HepG2 (cell line): Measurements from ENCODE around the gene CTF1. TPM values are rescaled to one million over a fixed set of nuclear protein-coding genes. Genes with fewer than 3 reads are reported as not detected.

Source experiments
- ATAC-seq: fragments of 200-7000 bp; cut with Tn5 transposase; 3 replicates; pipeline ENCODE4 v1.9.1; 2020; ENCODE audit warnings: mild to moderate bottlenecking, moderate library complexity
- BruUV-seq: library from RNA; stranded (reverse); fragments of 400-500 nt; replicated peaks from 2 replicates; lab custom pipeline; 2021; lab: Mats Ljungman, UMichigan
- CTCF ChIA-PET: fragments of 300-600 bp; formaldehyde crosslinking; extraction: SDS; loops from one replicate; lab custom pipeline; 2021; ENCODE audit warnings: low total read pairs, inconsistent platforms, low intra/inter-chr PET ratio; lab: Yijun Ruan, JAX
- POLR2A ChIA-PET: fragments of 350-600 bp; sonication (Branson Sonifier 250); formaldehyde crosslinking; loops from one replicate; lab custom pipeline; 2020; ENCODE audit warnings: antibody characterized with exemption, inconsistent platforms; lab: Yijun Ruan, JAX
- DNase-seq: peaks from one replicate; pipeline ENCODE4 v3.0.0-alpha.2; 2015; ENCODE audit warnings: low spot score
- FAIRE-seq: peaks from 3 replicates; lab custom pipeline; 2011; peaks lifted over from hg19 to GRCh38; lab: Jason Lieb, UNC
- H2AFZ ChIP-seq: one replicate; pipeline ENCODE4 v1.6.1; 2011; ENCODE audit warnings: low read length, inconsistent platforms
- H3K27ac ChIP-seq: fragments of 300-600 bp; 3 replicates; pipeline ENCODE4 v1.8.0; 2011; ENCODE audit warnings: mixed run types, mild to moderate bottlenecking, mixed read lengths, low read length, inconsistent platforms; ENCODE audit not compliant: insufficient read depth; ENCODE audit errors: extremely low read length
- H3K27me3 ChIP-seq, 2 experiments: fragments of 200-600 bp in 1 of 2; 2 replicates in 1 of 2; 3 replicates in 1 of 2; pipeline versions ENCODE4 v1.6.0 to v1.8.0; 2011; ENCODE audit warnings: low read length in 2 of 2, mild to moderate bottlenecking in 2 of 2, moderate library complexity in 2 of 2, inconsistent platforms in 1 of 2; ENCODE audit not compliant: insufficient read depth in 2 of 2, control insufficient read depth in 1 of 2
- H3K36me3 ChIP-seq, 2 experiments: fragments of 200-600 bp in 1 of 2; replicated peaks in 1 of 2; 2 replicates in 1 of 2; 3 replicates in 1 of 2; pipeline versions ENCODE4 v1.5.1 to v1.8.0; 2011; ENCODE audit warnings: low read length in 2 of 2, inconsistent platforms in 1 of 2; ENCODE audit not compliant: insufficient read depth in 2 of 2, control insufficient read depth in 1 of 2
- H3K4me1 ChIP-seq: 2 replicates; pipeline ENCODE4 v1.5.1; 2012; ENCODE audit warnings: low read length, inconsistent platforms; ENCODE audit not compliant: insufficient read depth
- H3K4me2 ChIP-seq: 2 replicates; pipeline ENCODE4 v1.6.0; 2011; ENCODE audit warnings: low read depth, low read length, inconsistent platforms
- H3K4me3 ChIP-seq, 3 experiments: fragments of 200-600 bp in 1 of 3; sonication (generic), shearing (Covaris generic) in 1 of 3; replicated peaks in 1 of 3; 2 replicates each; pipeline ENCODE4 v1.5.1; 2011 to 2016; ENCODE audit warnings: low read length in 3 of 3, inconsistent platforms in 2 of 3, low read depth in 2 of 3, mild to moderate bottlenecking in 2 of 3, control low read depth in 1 of 3, mixed read lengths in 1 of 3; ENCODE audit not compliant: insufficient read depth in 1 of 3
- H3K79me2 ChIP-seq: one replicate; pipeline ENCODE4 v1.6.1; 2011; ENCODE audit warnings: low read length, inconsistent platforms; ENCODE audit not compliant: insufficient read depth
- H3K9ac ChIP-seq: 2 replicates; pipeline ENCODE4 v1.6.0; 2011; ENCODE audit warnings: mild to moderate bottlenecking, low read depth, low read length, inconsistent platforms; ENCODE audit not compliant: insufficient read depth
- H3K9me3 ChIP-seq: 2 replicates; pipeline ENCODE4 v1.5.1; 2012; ENCODE audit warnings: mild to moderate bottlenecking, low read length
- H4K20me1 ChIP-seq: 2 replicates; pipeline ENCODE4 v1.6.0; 2011; ENCODE audit warnings: inconsistent platforms, mild to moderate bottlenecking, low read length, moderate library complexity; ENCODE audit not compliant: insufficient read depth
- ATM ChIP-seq: fragments of 450-650 bp; IDR thresholded peaks from 2 replicates; pipeline ENCODE4 v1.7.1; 2017; ENCODE audit warnings: mild to moderate bottlenecking, borderline replicate concordance
- ELF1 ChIP-seq: sonication (generic); formaldehyde crosslinking; IDR thresholded peaks from 2 replicates; pipeline ENCODE4 v1.4.0; 2020; ENCODE audit warnings: missing genetic modification reagents
- GABPA ChIP-seq, 2 experiments: IDR thresholded peaks; 2 replicates each; pipeline ENCODE4 v1.6.1; 2011 to 2016; ENCODE audit warnings: low read depth in 2 of 2, low read length in 1 of 2, missing biosample characterization in 1 of 2, missing genetic modification characterization in 1 of 2
- KAT8 ChIP-seq: IDR thresholded peaks from 2 replicates; pipeline ENCODE4 v1.6.1; 2016; ENCODE audit warnings: missing genetic modification reagents, missing compliant biosample characterization
- MEIS1 ChIP-seq: sonication (generic); formaldehyde crosslinking; IDR thresholded peaks from 2 replicates; pipeline ENCODE4 v1.9.0; 2021; ENCODE audit warnings: mild to moderate bottlenecking, missing genetic modification reagents, moderate library complexity, borderline replicate concordance
- NFYB ChIP-seq: sonication (generic); formaldehyde crosslinking; IDR thresholded peaks from 2 replicates; pipeline ENCODE4 v1.4.0; 2020; ENCODE audit warnings: missing genetic modification reagents
- NFYC ChIP-seq: IDR thresholded peaks from 2 replicates; pipeline ENCODE4 v1.6.1; 2016; ENCODE audit warnings: missing genetic modification reagents, missing compliant biosample characterization
- NKX3-1 ChIP-seq: sonication (generic); formaldehyde crosslinking; IDR thresholded peaks from 2 replicates; pipeline ENCODE4 v1.5.0; 2020; ENCODE audit warnings: missing genetic modification reagents
- NR2C2 ChIP-seq: sonication (generic); formaldehyde crosslinking; IDR thresholded peaks from 2 replicates; pipeline ENCODE4 v1.4.0; 2020; ENCODE audit warnings: missing genetic modification reagents, mild to moderate bottlenecking, moderate library complexity, borderline replicate concordance
- PHF20 ChIP-seq: sonication (generic); formaldehyde crosslinking; IDR thresholded peaks from 2 replicates; pipeline ENCODE4 v1.5.0; 2020; ENCODE audit warnings: mild to moderate bottlenecking, missing genetic modification reagents
- TBP ChIP-seq: sonication (generic); formaldehyde crosslinking; IDR thresholded peaks from 2 replicates; pipeline ENCODE4 v1.5.0; 2020; ENCODE audit warnings: missing genetic modification reagents
- THAP11 ChIP-seq: IDR thresholded peaks from 2 replicates; pipeline ENCODE4 v1.6.1; 2016; ENCODE audit warnings: missing biosample characterization, missing genetic modification reagents
- TOE1 ChIP-seq: sonication (generic); formaldehyde crosslinking; IDR thresholded peaks from 2 replicates; pipeline ENCODE4 v1.4.0; 2020; ENCODE audit warnings: mild to moderate bottlenecking, missing genetic modification reagents
- ZFX ChIP-seq: sonication (generic); formaldehyde crosslinking; IDR thresholded peaks from 2 replicates; pipeline ENCODE4 v1.4.0; 2020; ENCODE audit warnings: mild to moderate bottlenecking, low read depth, missing genetic modification reagents, moderate library complexity
- ZFY ChIP-seq: sonication (generic); formaldehyde crosslinking; IDR thresholded peaks from 2 replicates; pipeline ENCODE4 v1.4.0; 2020; ENCODE audit warnings: missing genetic modification reagents
- ZNF343 ChIP-seq: sonication (generic); formaldehyde crosslinking; IDR thresholded peaks from 2 replicates; pipeline ENCODE4 v1.4.0; 2020; ENCODE audit warnings: mild to moderate bottlenecking, missing genetic modification reagents
- ZNF546 ChIP-seq: sonication (generic); formaldehyde crosslinking; conservative IDR thresholded peaks from 2 replicates; pipeline ENCODE4 v1.8.1; 2023; ENCODE audit warnings: mild to moderate bottlenecking, missing genetic modification reagents
- ZNF547 ChIP-seq: sonication (generic); formaldehyde crosslinking; IDR thresholded peaks from 2 replicates; pipeline ENCODE4 v1.5.1; 2020; ENCODE audit warnings: mild to moderate bottlenecking, missing genetic modification reagents
- WGBS: methylation state at CpG from one replicate; pipeline ENCODE4 v1.1.6; 2017; ENCODE audit warnings: low lambda C conversion rate; 5-methylcytosine and 5-hydroxymethylcytosine counted together
- in situ Hi-C: cut with HindIII; loops from 2 replicates; pipeline ENCODE4 v1.10.0; 2017; ENCODE audit warnings: low pct_unique_long_range_greater_than_20kb; ENCODE audit not compliant: extremely low pct_ligation_motif_present
- intact Hi-C: fragments of 100-400 bp; cut with micrococcal nuclease; formaldehyde crosslinking; loops from one replicate; pipeline ENCODE4 v1.10.0; 2022; ENCODE audit not compliant: unreplicated experiment
- polyA plus RNA-seq, 8 experiments: library from polyadenylated mRNA; depleted of rRNA in 3 of 8; stranded (reverse) in 7 of 8; unstranded in 1 of 8; fragments of >200 nt; fragmentation: Illumina TruSeq in 4 of 8; extraction: Trizol in 4 of 8; gene quantifications; 2 replicates each; pipeline versions ENCODE4 v1.2.1 to v1.2.3, GENCODE V29; 2011 to 2016; ENCODE audit warnings: low read depth in 4 of 8, missing spikeins in 1 of 8, mixed read lengths in 1 of 8; ENCODE audit not compliant: insufficient read depth in 1 of 8
- total RNA-seq, 5 experiments: library from RNA; depleted of rRNA; stranded (reverse); fragments of >200 nt; fragmentation: Illumina TruSeq; extraction: Trizol; gene quantifications; 2 replicates each; pipeline ENCODE4 v1.2.3, GENCODE V29; 2016; ENCODE audit warnings: low read depth in 1 of 5
- TF ChIP-seq, protein P1 (sequence below): sonication (generic); formaldehyde crosslinking; IDR thresholded peaks from 2 replicates; pipeline ENCODE4 v1.5.0; 2020; ENCODE audit warnings: mild to moderate bottlenecking, missing genetic modification reagents, moderate library complexity

Gene CTF1
- total and polyA plus RNA-seq, 2 of the 13 experiments (the other 11 are each of a cell fraction or from before 2014, with no cell fraction given) = 0.13 to 1.8 TPM

DNA sequence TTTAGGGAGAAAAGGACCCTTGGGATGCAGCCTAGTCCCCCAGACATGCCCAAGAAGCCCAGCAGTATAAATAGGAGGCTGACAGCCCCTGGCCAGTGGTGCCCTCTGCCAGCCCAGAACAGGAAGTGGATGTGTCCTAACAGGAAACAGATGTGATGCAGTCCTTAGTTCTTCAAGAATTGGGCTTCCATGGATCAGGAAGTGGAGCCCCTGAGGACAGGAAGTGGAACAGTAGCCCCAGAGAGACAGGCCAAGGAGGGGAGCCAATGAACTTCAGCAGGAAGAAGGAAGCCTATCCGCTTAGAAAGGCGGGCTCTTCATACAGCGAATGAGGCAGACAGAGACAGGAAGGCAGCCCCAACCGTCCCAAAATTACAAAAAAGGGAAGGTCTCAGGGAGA lies 7.2 kb downstream of the CTF1 start:
- in situ Hi-C loops = no loop called here
- no peaks in the 10 kb centered on the region for H3K27me3 ChIP-seq
- WGBS = 93% methylated on average over 4 of the region's 4 CpGs
- H2AFZ ChIP-seq = peak overlapping the region; percentile 51
- no peak overlapping the region for H3K9ac ChIP-seq
- peaks cover 65% of the 10 kb centered on the region for H3K4me1 ChIP-seq
- BruUV-seq = no TSS peak
- no peak overlapping the region for H3K27ac ChIP-seq
- no peaks in the 10 kb centered on the region for H3K36me3 ChIP-seq
- POLR2A ChIA-PET = interaction anchor here (1.0 to 3.6 kb wide), 2 partner anchors 14 to 58 kb away, joined by 3 to 29 read pairs; no protein-coding TSS in a partner anchor
- no peak for ATAC-seq
- H3K4me3 ChIP-seq = no peak overlapping the region
- DNase-seq = peak; percentile 38
- no peaks in the 10 kb centered on the region for H3K9me3 ChIP-seq
- no peaks in the 10 kb centered on the region for H4K20me1 ChIP-seq
- TF ChIP-seq KAT8 = peak; percentile 62
- TF ChIP-seq, protein P1, sequence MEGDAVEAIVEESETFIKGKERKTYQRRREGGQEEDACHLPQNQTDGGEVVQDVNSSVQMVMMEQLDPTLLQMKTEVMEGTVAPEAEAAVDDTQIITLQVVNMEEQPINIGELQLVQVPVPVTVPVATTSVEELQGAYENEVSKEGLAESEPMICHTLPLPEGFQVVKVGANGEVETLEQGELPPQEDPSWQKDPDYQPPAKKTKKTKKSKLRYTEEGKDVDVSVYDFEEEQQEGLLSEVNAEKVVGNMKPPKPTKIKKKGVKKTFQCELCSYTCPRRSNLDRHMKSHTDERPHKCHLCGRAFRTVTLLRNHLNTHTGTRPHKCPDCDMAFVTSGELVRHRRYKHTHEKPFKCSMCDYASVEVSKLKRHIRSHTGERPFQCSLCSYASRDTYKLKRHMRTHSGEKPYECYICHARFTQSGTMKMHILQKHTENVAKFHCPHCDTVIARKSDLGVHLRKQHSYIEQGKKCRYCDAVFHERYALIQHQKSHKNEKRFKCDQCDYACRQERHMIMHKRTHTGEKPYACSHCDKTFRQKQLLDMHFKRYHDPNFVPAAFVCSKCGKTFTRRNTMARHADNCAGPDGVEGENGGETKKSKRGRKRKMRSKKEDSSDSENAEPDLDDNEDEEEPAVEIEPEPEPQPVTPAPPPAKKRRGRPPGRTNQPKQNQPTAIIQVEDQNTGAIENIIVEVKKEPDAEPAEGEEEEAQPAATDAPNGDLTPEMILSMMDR = peak; percentile 2; the same call in 1 of the 2 replicates
- peak; percentile 28; the same call in 1 of the 2 replicates for TF ChIP-seq NR2C2 (CRISPR knock-in tag)
- peak; percentile 21; the same call in 1 of the 2 replicates for TF ChIP-seq ZFY (CRISPR knock-in tag)
- TF ChIP-seq MEIS1 (CRISPR knock-in tag) = 0 out of 2 replicates have a peak, but pooled peaks have one; percentile 29
- TF ChIP-seq ZNF547 (CRISPR knock-in tag) = no peak
- peak; percentile 57 for TF ChIP-seq NFYB (CRISPR knock-in tag)
- TF ChIP-seq ZFX (CRISPR knock-in tag) = 0 out of 2 replicates have a peak, but pooled peaks have one; percentile 18
- TF ChIP-seq PHF20 (CRISPR knock-in tag) = peak; percentile 53
- 0 out of 2 replicates have a peak, but pooled peaks have one; percentile 30 for TF ChIP-seq NFYC
- no peak for TF ChIP-seq TOE1 (CRISPR knock-in tag)
- TF ChIP-seq ELF1 (CRISPR knock-in tag) = peak; percentile 46; the same call in 1 of the 2 replicates
- TF ChIP-seq GABPA (IDR thresholded peaks at IDR 0.05; ENCODE audit: low read depth, low read length) = peak; percentile 50
- TF ChIP-seq GABPA (CRISPR knock-in tag; IDR thresholded peaks at IDR 0.05; ENCODE audit: low read depth) = peak; percentile 87
- TF ChIP-seq NKX3-1 (CRISPR knock-in tag) = no peak
- TF ChIP-seq ATM = no peak
- TF ChIP-seq ZNF343 (CRISPR knock-in tag) = 0 out of 2 replicates have a peak, but pooled peaks have one; percentile 22
- TF ChIP-seq TBP = no peak
- TF ChIP-seq THAP11 = peak; percentile 44; the same call in 1 of the 2 replicates
- TF ChIP-seq ZNF546 (CRISPR knock-in tag) = no peak
- TF ChIP-seq, all 625 proteins: peak for 13
- CTCF ChIA-PET = no interaction called here
- no peak for FAIRE-seq
- intact Hi-C loops = loop anchor here (2.0 kb wide), 1 partner anchor 59 kb away; no protein-coding TSS in a partner anchor
- Histone ChIP-seq H3K4me2 (no peak overlapping the region), H3K79me2 (no peaks in the 10 kb centered on the region)
